ENCODE measurements around the gene TMX4. TPM values are rescaled to one million over a fixed set of nuclear protein-coding genes. Genes with fewer than 3 reads are reported as not detected.

TMX4 gene, protein sequence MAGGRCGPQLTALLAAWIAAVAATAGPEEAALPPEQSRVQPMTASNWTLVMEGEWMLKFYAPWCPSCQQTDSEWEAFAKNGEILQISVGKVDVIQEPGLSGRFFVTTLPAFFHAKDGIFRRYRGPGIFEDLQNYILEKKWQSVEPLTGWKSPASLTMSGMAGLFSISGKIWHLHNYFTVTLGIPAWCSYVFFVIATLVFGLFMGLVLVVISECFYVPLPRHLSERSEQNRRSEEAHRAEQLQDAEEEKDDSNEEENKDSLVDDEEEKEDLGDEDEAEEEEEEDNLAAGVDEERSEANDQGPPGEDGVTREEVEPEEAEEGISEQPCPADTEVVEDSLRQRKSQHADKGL
- total RNA-seq, result 101 TPM

DNA sequence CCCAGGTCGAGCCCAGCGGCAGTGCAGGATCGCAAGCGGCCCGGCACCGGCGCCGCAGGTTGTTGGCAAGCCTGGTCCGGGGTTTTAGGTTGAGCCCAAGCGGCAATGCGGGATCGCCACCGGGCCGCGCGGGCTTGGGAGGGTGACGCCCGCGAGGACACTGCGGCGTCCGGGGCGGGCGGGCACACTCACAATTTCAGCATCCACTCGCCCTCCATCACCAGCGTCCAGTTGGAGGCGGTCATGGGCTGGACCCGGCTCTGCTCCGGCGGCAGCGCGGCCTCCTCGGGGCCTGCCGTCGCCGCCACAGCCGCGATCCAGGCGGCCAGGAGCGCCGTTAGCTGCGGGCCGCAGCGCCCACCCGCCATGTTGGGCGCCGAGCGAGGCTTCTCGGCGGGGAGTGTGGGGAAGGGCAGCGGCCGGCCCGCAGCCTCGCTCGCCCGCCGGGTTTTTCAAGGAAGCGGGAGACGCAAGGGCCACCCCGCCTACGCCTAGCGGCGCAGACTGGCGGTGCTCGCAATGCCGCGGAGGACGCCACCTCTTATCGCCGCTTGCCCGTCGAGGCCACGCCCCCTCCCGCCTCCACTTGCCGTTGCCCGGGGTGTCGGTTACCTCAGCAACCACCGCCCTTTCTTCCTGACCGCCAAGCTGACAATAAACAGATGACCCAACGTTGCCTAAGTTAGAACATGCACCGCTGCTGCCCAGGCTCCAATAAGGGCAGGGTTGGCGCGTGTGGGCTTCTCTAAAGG is at the start of gene TMX4:
Gene TMX4, minus strand, starts transcription at position 516 of the 752 bp plus-strand sequence. Its CDS starts 148 bp downstream, at position 368.

DNA sequence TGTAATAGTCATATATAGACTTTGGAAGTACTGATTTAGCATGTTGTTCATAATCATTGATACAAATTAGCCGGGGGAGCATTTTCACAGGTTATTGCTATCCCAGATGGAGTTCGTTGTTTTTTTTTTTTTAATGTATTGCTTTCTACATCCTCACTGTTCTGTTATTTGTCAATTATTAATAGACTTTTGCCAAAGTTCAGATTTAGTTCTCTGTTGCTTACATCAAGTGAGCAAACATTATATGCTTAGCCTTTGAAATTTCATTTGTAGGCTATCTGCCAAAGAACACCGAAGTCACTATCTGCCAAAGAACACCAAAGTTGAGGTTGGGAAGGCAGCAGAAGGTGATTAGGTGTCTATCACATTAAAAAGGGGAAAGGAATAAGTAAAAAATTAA is 79.2 kb downstream of the TMX4 start, which contains the start of gene HAO1:
Gene HAO1, minus strand, starts transcription at position 118 of the 400 bp plus-strand sequence. Its CDS starts 36 bp downstream, at position 82.

Other genes with a start within 250 kb of the TMX4 start
- not detected for gene HAO1, start 79.3 kb downstream of the TMX4 start, total RNA-seq
- 46.4 TPM for gene PLCB1, start 112.5 kb upstream of the TMX4 start, total RNA-seq